WERI-Rb-1 (cell line): Measurements from ENCODE around the gene ANGPTL2.

Experiments
- DNase-seq: peaks from one replicate; pipeline ENCODE4 v3.0.0-alpha.2; 2020
- H3K27ac ChIP-seq: fragments of 250-450 bp; sonication (Bioruptor Pico); 2 replicates; pipeline ENCODE4 v1.5.1; 2020; ENCODE audit warnings: mild to moderate bottlenecking, moderate library complexity
- H3K27me3 ChIP-seq: fragments of 250-450 bp; sonication (Bioruptor Pico); 2 replicates; pipeline ENCODE4 v1.5.1; 2021; ENCODE audit warnings: mild to moderate bottlenecking, low read depth, moderate library complexity; ENCODE audit not compliant: insufficient read depth, severe bottlenecking
- H3K36me3 ChIP-seq: fragments of 250-450 bp; sonication (Bioruptor Pico); 2 replicates; pipeline ENCODE4 v1.5.1; 2020; ENCODE audit warnings: mild to moderate bottlenecking, moderate library complexity
- H3K4me3 ChIP-seq: 2 replicates; pipeline ENCODE4 v1.5.1; 2011; ENCODE audit warnings: low read depth, mild to moderate bottlenecking, control low read depth, low read length
- H3K9me3 ChIP-seq: fragments of 250-450 bp; sonication (Bioruptor Pico); 2 replicates; pipeline ENCODE4 v1.5.1; 2021; ENCODE audit warnings: mild to moderate bottlenecking, moderate library complexity; ENCODE audit not compliant: severe bottlenecking
- TF ChIP-seq, protein P1 (sequence below): IDR thresholded peaks from 2 replicates; pipeline ENCODE4 v1.5.1; 2011; ENCODE audit warnings: low read depth, mild to moderate bottlenecking, control low read depth, inconsistent platforms, low read length

Gene ANGPTL2

DNA sequence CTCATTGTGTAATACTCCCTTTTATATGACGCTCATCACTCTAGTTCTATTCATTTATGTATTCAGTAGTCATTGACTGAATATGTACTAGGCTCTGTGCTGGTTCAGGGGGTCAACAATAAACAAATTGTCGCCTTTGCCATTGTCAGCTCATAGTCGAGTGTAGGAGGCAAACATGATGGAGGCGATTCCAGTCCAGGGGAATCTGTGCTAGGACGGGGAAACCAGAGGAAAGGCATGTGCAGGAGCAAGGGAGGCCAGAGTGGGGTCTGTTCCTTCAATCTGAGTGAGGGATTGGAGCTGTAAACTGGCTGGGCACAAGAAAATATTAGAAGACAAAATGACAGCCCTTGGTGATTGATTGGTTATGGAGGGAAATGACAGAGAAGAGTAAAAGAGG lies 83.9 kb downstream of the ANGPTL2 start:
- DNase-seq: no peak
- TF ChIP-seq, protein P1, sequence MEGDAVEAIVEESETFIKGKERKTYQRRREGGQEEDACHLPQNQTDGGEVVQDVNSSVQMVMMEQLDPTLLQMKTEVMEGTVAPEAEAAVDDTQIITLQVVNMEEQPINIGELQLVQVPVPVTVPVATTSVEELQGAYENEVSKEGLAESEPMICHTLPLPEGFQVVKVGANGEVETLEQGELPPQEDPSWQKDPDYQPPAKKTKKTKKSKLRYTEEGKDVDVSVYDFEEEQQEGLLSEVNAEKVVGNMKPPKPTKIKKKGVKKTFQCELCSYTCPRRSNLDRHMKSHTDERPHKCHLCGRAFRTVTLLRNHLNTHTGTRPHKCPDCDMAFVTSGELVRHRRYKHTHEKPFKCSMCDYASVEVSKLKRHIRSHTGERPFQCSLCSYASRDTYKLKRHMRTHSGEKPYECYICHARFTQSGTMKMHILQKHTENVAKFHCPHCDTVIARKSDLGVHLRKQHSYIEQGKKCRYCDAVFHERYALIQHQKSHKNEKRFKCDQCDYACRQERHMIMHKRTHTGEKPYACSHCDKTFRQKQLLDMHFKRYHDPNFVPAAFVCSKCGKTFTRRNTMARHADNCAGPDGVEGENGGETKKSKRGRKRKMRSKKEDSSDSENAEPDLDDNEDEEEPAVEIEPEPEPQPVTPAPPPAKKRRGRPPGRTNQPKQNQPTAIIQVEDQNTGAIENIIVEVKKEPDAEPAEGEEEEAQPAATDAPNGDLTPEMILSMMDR: no peak
- H3K36me3 ChIP-seq: no peaks in the 10 kb centered on the region
- H3K27me3 ChIP-seq: no peaks in the 10 kb centered on the region
- H3K27ac ChIP-seq: no peak overlapping the region
- H3K4me3 ChIP-seq: no peak overlapping the region
- no peaks in the 10 kb centered on the region for H3K9me3 ChIP-seq
